ENCODE results near the gene PCNX1.

PCNX1 gene

GRCh38 chr14:71113376-71113775 lies 206.1 kb downstream of the PCNX1 start:
- H3K27ac ChIP-seq (ENCODE audit: low read length): no peak overlapping the region
- no peaks in the 10 kb centered on the region for H3K9me3 ChIP-seq (ENCODE audit: insufficient read depth, low read depth, low read length)
- no peak overlapping the region for H3K9ac ChIP-seq (ENCODE audit: low read depth, low read length)
- peaks cover 36% of the 10 kb centered on the region for H3K36me3 ChIP-seq (ENCODE audit: insufficient read depth, low read depth, low read length)
- no peaks in the 10 kb centered on the region for H3K27me3 ChIP-seq (ENCODE audit: insufficient read depth, low read length)
- no peak overlapping the region for H3K4me3 ChIP-seq (ENCODE audit: low read length)
- peaks cover 7% of the 10 kb centered on the region; the same call in 1 of the 2 replicates for H3K4me1 ChIP-seq (ENCODE audit: insufficient read depth, low read length)

DNA sequence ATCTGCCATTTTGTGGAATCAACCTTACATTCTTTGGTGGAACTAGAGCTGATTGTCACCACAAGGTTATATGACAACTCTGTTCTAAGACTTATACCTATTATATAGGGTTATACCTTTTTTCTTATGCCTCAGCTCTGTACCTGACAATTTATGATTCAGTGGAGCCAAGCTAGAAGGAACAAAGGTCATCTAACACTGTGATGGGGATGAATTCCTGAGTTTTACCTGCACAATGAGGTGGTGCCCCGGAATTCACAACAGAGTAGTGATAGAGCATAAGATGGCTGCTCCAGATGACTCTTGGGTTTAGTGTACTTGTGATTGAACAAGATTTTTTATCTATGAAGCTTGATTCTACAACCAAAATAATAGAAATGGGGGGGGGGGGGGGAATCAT lies 207.3 kb downstream of the PCNX1 start:
- H3K4me1 ChIP-seq (ENCODE audit: insufficient read depth, low read length): peaks cover 7% of the 10 kb centered on the region; the same call in 1 of the 2 replicates

DNA sequence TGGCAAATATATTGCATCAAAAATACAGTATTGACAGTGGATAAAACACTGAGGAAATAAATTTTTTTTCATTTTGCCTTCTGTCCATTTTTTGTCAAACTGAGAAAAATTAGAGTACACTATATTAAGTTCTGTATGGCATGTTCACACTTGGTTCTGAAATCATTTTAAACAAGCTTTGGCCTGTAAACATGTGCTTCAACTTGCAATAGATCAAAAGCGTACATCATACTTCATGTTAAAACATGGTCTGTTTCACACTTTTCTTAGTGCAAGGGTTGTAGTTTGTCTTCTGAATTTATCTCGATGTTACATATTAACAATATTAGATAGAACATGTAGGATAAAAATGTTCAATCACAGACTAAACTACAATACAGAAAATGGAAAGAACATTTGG lies 208.0 kb downstream of the PCNX1 start:
- Histone ChIP-seq H3K4me1 (ENCODE audit: insufficient read depth, low read length) (peaks cover 7% of the 10 kb centered on the region; the same call in 1 of the 2 replicates), H3K9ac (ENCODE audit: low read depth, low read length) (no peak overlapping the region), H3K4me3 (ENCODE audit: low read length) (no peak overlapping the region), H3K27ac (ENCODE audit: low read length) (no peak overlapping the region), H3K36me3 (ENCODE audit: insufficient read depth, low read depth, low read length) (peaks cover 18% of the 10 kb centered on the region), H3K9me3 (ENCODE audit: insufficient read depth, low read depth, low read length) (no peaks in the 10 kb centered on the region), H3K27me3 (ENCODE audit: insufficient read depth, low read length) (no peaks in the 10 kb centered on the region)

More for the DNA sequence above, 207.3 kb downstream of the PCNX1 start:
- no peak overlapping the region for H3K27ac ChIP-seq (ENCODE audit: low read length)
- H3K27me3 ChIP-seq (ENCODE audit: insufficient read depth, low read length): no peaks in the 10 kb centered on the region
- no peak overlapping the region for H3K9ac ChIP-seq (ENCODE audit: low read depth, low read length)
- no peaks in the 10 kb centered on the region for H3K9me3 ChIP-seq (ENCODE audit: insufficient read depth, low read depth, low read length)
- H3K4me3 ChIP-seq (ENCODE audit: low read length): no peak overlapping the region
- H3K36me3 ChIP-seq (ENCODE audit: insufficient read depth, low read depth, low read length): peaks cover 24% of the 10 kb centered on the region

DNA sequence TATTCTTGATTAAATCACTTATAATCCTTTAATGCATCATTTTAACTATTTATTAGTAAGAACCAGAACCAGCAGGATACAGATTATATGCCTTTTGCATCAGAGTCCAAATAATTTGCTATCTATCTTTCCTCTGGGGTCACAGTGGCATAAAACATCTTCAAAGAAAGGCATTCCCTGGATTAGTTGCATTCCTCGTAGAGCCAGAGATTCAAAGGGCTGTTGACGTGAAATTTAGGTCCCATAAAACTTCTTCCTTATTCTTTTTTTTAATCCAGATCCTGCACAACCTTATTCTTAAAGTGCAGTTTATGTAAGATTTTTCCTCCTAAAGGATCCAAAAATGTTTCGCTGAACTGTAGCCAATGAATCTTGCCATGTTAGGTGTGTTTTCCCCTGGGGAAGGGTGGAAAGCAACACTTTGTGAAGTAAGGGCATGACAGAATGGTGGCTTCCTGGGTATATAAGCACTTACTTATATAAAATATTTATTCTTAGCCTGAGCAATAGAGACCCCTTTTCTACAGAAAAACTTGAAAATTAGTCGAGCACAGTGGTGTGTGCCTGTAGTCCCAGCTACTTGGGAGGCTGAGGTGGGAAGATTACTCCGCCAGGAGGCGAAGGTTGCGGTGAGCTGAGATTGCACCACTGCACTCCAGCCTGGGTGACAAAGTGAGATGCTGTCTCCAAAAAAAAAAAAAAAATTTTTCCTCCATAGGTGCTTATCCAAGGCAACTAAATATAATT lies 208.7 kb downstream of the PCNX1 start:
- no peak overlapping the region for H3K27ac ChIP-seq (ENCODE audit: low read length)
- peaks cover 7% of the 10 kb centered on the region; the same call in 1 of the 2 replicates for H3K4me1 ChIP-seq (ENCODE audit: insufficient read depth, low read length)
- no peaks in the 10 kb centered on the region for H3K27me3 ChIP-seq (ENCODE audit: insufficient read depth, low read length)
- no peak overlapping the region for H3K4me3 ChIP-seq (ENCODE audit: low read length)
- H3K9ac ChIP-seq (ENCODE audit: low read depth, low read length): no peak overlapping the region
- H3K36me3 ChIP-seq (ENCODE audit: insufficient read depth, low read depth, low read length): peaks cover 11% of the 10 kb centered on the region; the same call in 1 of the 2 replicates
- H3K9me3 ChIP-seq (ENCODE audit: insufficient read depth, low read depth, low read length): no peaks in the 10 kb centered on the region

DNA sequence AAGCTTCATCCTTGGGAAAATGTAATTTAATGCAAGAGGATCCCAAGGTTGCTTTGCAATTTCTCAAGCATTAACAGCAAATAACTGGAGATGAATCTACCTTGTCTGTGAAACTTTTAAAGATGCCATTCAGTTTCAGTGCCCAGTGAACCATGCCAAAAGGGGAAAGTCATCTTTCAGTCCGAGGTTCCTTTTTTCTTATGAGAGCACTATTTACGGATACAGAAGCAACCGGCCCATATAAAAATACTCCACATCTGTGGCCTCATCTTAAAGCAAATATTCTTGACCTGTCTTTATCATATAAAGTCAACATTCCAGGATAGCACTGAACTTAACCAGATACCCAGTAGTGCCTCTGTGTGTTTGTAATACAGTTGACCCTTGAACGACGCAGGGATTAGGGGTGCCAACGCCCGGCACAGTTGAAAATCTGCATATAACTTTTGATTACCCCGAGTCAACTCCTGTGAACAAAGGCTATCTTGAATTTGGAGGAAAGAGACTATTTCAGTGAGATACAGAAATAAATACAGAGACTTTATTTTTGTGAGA lies 209.4 kb downstream of the PCNX1 start:
- Histone ChIP-seq H3K4me1 (ENCODE audit: insufficient read depth, low read length) (peaks cover 7% of the 10 kb centered on the region; the same call in 1 of the 2 replicates), H3K36me3 (ENCODE audit: insufficient read depth, low read depth, low read length) (peaks cover 7% of the 10 kb centered on the region; the same call in 1 of the 2 replicates), H3K9ac (ENCODE audit: low read depth, low read length) (no peak overlapping the region), H3K27me3 (ENCODE audit: insufficient read depth, low read length) (no peaks in the 10 kb centered on the region), H3K9me3 (ENCODE audit: insufficient read depth, low read depth, low read length) (no peaks in the 10 kb centered on the region), H3K27ac (ENCODE audit: low read length) (no peak overlapping the region), H3K4me3 (ENCODE audit: low read length) (no peak overlapping the region)

DNA sequence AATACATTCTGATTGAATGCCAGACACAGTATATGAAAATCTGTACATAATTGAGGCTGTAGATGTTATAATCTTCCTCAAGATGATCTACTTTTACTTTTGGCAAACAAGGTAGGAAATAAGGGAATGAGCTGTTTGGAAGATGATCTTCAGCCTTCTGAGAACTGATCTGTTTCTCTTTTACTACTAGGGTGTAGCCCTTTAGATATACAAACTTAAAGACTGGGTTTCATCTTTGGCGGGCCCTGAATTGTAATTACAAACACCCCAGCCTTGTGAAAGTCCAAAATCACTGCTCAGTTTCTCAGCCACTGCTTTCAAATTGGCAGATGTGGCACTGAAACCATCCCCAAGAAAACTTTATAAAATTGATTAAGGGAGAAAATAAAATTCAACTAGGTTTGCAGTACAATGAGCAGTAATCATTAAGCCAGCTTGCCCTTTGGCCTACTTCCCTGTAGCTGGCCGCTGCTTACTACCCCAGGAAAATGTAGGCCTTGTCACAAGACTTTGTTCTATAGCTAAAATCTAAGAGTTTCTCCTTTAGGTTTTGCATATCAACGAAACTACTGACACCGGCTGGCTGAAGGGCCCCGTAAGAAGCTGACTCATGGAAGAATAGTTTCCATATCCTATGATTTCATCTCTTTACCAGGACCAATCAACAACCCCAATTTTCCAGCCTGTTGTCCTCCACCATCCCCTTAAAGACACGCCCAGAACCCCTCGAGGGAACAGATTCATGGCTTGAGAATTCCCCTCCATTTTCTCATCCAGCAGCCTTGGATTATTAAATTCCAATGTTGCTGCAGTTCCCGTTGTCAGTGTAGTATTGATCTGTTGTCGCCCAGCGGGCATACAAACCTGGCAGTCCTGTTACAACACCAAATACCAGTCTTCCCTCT lies 210.8 kb downstream of the PCNX1 start:
- Histone ChIP-seq H3K4me1 (ENCODE audit: insufficient read depth, low read length) (peaks cover 7% of the 10 kb centered on the region; the same call in 1 of the 2 replicates), H3K9me3 (ENCODE audit: insufficient read depth, low read depth, low read length) (no peaks in the 10 kb centered on the region), H3K27me3 (ENCODE audit: insufficient read depth, low read length) (no peaks in the 10 kb centered on the region), H3K36me3 (ENCODE audit: insufficient read depth, low read depth, low read length) (peaks cover 7% of the 10 kb centered on the region; the same call in 1 of the 2 replicates), H3K27ac (ENCODE audit: low read length) (no peak overlapping the region), H3K9ac (ENCODE audit: low read depth, low read length) (0 out of 2 replicates have a peak overlapping the region, but pooled peaks have one; percentile 1), H3K4me3 (ENCODE audit: low read length) (no peak overlapping the region)

DNA sequence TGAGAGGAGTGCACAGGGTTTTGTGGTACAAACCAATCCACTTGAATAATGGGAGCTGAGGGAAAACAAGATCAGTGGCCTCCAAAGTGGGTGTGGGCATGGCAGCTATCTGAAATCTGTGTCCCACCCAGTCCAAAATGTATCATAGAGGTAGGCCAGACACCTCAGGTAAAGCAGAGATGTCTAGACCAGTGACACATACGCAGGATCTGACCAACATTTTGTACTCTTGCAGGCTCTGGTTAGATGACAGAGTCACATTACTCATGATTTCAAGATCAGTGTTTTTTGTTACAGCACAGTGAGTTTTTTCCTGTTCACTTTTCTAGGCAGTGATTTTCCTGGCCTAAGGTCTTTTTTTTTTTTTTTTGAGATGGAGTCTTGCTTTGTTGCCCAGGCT lies 211.8 kb downstream of the PCNX1 start:
- H3K27ac ChIP-seq (ENCODE audit: low read length): no peak overlapping the region
- H3K9ac ChIP-seq (ENCODE audit: low read depth, low read length): no peak overlapping the region
- peaks cover 7% of the 10 kb centered on the region; the same call in 1 of the 2 replicates for H3K4me1 ChIP-seq (ENCODE audit: insufficient read depth, low read length)
- H3K27me3 ChIP-seq (ENCODE audit: insufficient read depth, low read length): no peaks in the 10 kb centered on the region
- peaks cover 8% of the 10 kb centered on the region; the same call in 1 of the 2 replicates for H3K9me3 ChIP-seq (ENCODE audit: insufficient read depth, low read depth, low read length)
- peaks cover 6% of the 10 kb centered on the region; the same call in 1 of the 2 replicates for H3K36me3 ChIP-seq (ENCODE audit: insufficient read depth, low read depth, low read length)
- H3K4me3 ChIP-seq (ENCODE audit: low read length): no peak overlapping the region

- Histone ChIP-seq H3K4me3 (ENCODE audit: low read length) (no peak overlapping the region), H3K9me3 (ENCODE audit: insufficient read depth, low read depth, low read length) (peaks cover 8% of the 10 kb centered on the region; the same call in 1 of the 2 replicates), H3K27ac (ENCODE audit: low read length) (no peak overlapping the region), H3K36me3 (ENCODE audit: insufficient read depth, low read depth, low read length) (no peaks in the 10 kb centered on the region), H3K27me3 (ENCODE audit: insufficient read depth, low read length) (no peaks in the 10 kb centered on the region), H3K4me1 (ENCODE audit: insufficient read depth, low read length) (peaks cover 7% of the 10 kb centered on the region; the same call in 1 of the 2 replicates), H3K9ac (ENCODE audit: low read depth, low read length) (no peak overlapping the region)
Observed at GRCh38 chr14:71119832-71120231, 212.6 kb downstream of the PCNX1 start.

DNA sequence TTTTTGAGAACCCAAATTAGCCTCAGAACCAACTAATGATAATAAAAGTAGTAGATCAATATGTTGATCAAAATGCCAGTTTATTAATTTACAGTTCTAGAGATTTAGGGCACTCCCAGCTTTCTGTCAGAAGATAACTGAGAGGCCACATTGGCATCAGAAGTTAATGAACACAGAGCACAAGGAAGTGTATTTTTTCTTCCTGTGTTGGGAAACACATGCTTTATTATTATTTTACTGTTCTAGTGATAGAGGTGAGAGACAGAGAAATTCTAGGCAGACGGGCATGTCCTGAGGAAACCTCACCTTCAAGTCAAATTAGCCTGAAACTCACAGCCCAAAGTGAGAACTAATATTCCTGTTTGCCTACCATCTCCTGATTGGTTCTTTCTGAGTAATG lies 213.7 kb downstream of the PCNX1 start:
- peaks cover 7% of the 10 kb centered on the region; the same call in 1 of the 2 replicates for H3K4me1 ChIP-seq (ENCODE audit: insufficient read depth, low read length)
- peaks cover 8% of the 10 kb centered on the region for H3K9me3 ChIP-seq (ENCODE audit: insufficient read depth, low read depth, low read length)
- no peak overlapping the region for H3K9ac ChIP-seq (ENCODE audit: low read depth, low read length)
- H3K4me3 ChIP-seq (ENCODE audit: low read length): no peak overlapping the region
- H3K27me3 ChIP-seq (ENCODE audit: insufficient read depth, low read length): no peaks in the 10 kb centered on the region
- H3K36me3 ChIP-seq (ENCODE audit: insufficient read depth, low read depth, low read length): no peaks in the 10 kb centered on the region
- no peak overlapping the region for H3K27ac ChIP-seq (ENCODE audit: low read length)

DNA sequence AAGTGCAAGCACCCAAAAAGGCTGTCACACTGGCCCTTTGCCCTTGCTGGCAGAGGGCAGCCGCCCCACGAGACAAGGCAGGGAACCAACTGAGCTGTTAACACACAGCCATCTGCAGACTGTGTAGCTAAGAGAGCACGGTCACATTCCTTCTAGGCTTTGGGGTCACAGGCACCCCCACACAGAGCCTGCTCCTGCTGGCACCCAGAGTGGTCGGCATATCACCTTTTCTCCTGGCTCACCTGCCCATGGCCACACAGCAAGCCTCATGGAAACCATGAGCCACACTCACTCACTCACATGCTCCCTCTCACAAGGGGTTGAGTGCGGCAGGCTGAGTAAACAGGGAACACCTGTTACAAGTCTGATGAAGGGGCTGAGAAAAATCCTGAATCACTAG lies 214.5 kb downstream of the PCNX1 start:
- no peak overlapping the region for H3K4me3 ChIP-seq (ENCODE audit: low read length)
- peaks cover 7% of the 10 kb centered on the region; the same call in 1 of the 2 replicates for H3K4me1 ChIP-seq (ENCODE audit: insufficient read depth, low read length)
- no peaks in the 10 kb centered on the region for H3K27me3 ChIP-seq (ENCODE audit: insufficient read depth, low read length)
- peaks cover 8% of the 10 kb centered on the region for H3K9me3 ChIP-seq (ENCODE audit: insufficient read depth, low read depth, low read length)
- H3K9ac ChIP-seq (ENCODE audit: low read depth, low read length): no peak overlapping the region
- H3K27ac ChIP-seq (ENCODE audit: low read length): no peak overlapping the region
- no peaks in the 10 kb centered on the region for H3K36me3 ChIP-seq (ENCODE audit: insufficient read depth, low read depth, low read length)

DNA sequence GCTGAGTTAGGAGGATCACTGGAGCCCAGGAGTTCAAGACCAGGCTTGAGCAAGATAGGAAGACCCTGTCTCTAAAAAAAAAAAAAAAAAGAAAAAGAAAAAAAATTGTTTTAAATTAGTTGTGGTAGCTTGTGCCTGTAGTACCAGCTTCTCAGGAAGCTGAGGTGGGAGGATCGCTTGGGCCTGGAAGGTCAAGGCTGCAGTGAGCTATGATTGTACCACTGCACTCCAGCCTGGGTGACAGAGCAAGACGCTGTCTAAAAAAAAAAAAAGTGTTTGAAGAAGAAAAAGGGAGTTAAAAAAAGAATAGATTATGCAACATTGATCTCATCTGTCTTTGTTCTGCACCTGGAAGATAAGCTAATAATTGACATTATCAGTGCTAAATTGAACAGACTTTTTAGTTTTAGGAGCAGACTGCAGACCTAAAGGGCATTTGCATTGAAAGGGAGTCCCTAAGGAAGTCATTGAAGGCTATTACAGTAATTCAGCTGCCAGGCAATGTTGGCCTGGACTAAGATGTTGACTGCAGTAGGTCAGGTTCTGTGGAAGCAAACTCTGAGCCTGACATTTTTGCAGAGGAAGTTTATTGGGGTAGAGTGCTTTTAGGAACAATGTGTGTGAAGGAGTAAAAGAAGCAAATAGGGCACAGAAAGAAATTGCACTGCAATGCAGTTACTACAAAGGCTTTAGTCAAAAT lies 215.8 kb downstream of the PCNX1 start:
- H3K9ac ChIP-seq (ENCODE audit: low read depth, low read length): no peak overlapping the region
- H3K4me1 ChIP-seq (ENCODE audit: insufficient read depth, low read length): peaks cover 3% of the 10 kb centered on the region; the same call in 1 of the 2 replicates
- peaks cover 8% of the 10 kb centered on the region for H3K9me3 ChIP-seq (ENCODE audit: insufficient read depth, low read depth, low read length)
- no peak overlapping the region for H3K4me3 ChIP-seq (ENCODE audit: low read length)
- H3K27me3 ChIP-seq (ENCODE audit: insufficient read depth, low read length): no peaks in the 10 kb centered on the region
- no peaks in the 10 kb centered on the region for H3K36me3 ChIP-seq (ENCODE audit: insufficient read depth, low read depth, low read length)
- H3K27ac ChIP-seq (ENCODE audit: low read length): no peak overlapping the region

Measured in iPS-20b (cell line).